Measurements from ENCODE around the gene MCM7. TPM values are rescaled to one million over a fixed set of nuclear protein-coding genes. Genes with fewer than 3 reads are reported as not detected.
A peak's percentile ranks its signal among the peaks of the same experiment; 100 is the strongest.

Gene MCM7
- total and polyA plus RNA-seq, 2 of the 13 experiments (the other 11 are each of a cell fraction or from before 2014, with no cell fraction given): 84.5 to 214 TPM

GRCh38 chr7:100101016-100101862 is at the start of gene MCM7, which contains the start of gene AP4M1 (continued):
- TF ChIP-seq TIGD3 (CRISPR knock-in tag; IDR thresholded peaks at IDR 0.05; ENCODE audit: borderline replicate concordance) (no peak), ZNF280B (CRISPR knock-in tag; IDR thresholded peaks at IDR 0.05; ENCODE audit: borderline replicate concordance) (peak; percentile 88; the same call in 1 of the 2 replicates), NBN (conservative IDR thresholded peaks at IDR 0.05) (no peak), REST (IDR thresholded peaks at IDR 0.05; ENCODE audit: borderline replicate concordance in 1 of 2, low read depth in 1 of 2, low read length in 2 of 2) (0 out of 4 replicates have a peak, but pooled peaks of 1 of the 2 experiments have one; percentile 1), ATRX (CRISPR knock-in tag; IDR thresholded peaks at IDR 0.05; ENCODE audit: borderline replicate concordance) (no peak), SRSF1 (optimal IDR thresholded peaks at IDR 0.05; ENCODE audit: low read depth, low read length) (no peak), STAG1 (CRISPR knock-in tag; IDR thresholded peaks at IDR 0.05) (no peak), ZFP36L2 (CRISPR knock-in tag; IDR thresholded peaks at IDR 0.05) (no peak), SMAD9 (CRISPR knock-in tag; IDR thresholded peaks at IDR 0.05) (peak; percentile 77; the same call in 1 of the 2 replicates), NONO (IDR thresholded peaks at IDR 0.05) (no peak), NONO (CRISPR knock-in tag; conservative IDR thresholded peaks at IDR 0.05) (no peak; the same call in 1 of the 2 replicates), ZNF142 (CRISPR knock-in tag; IDR thresholded peaks at IDR 0.05) (no peak), ZSCAN22 (CRISPR knock-in tag; IDR thresholded peaks at IDR 0.05) (no peak), AGO2 (optimal IDR thresholded peaks at IDR 0.05; ENCODE audit: low read depth, low read length) (peak; percentile 86), NFE2L1 (CRISPR knock-in tag; IDR thresholded peaks at IDR 0.05; ENCODE audit: borderline replicate concordance) (peak; percentile 71; the same call in 1 of the 2 replicates), GFI1 (CRISPR knock-in tag; IDR thresholded peaks at IDR 0.05; ENCODE audit: borderline replicate concordance) (no peak)

All from HepG2 (cell line).